Stimulated activated naive CD4-positive, alpha-beta T cell (primary cell): ENCODE data around the gene APPBP2.
A peak's percentile ranks its signal among the peaks of the same experiment; 100 is the strongest.
"Not testable (repeated sequence)": the region's sequence is repeated elsewhere in the genome, so short reads cannot be mapped to it uniquely, and the experiment has no call there.

ENCODE experiments used
- DNase-seq, 6 experiments: peaks; one replicate each; lab custom pipeline; 2025; lab: John Stamatoyannopoulos, UW

Gene APPBP2

GRCh38 chr17:60525685-60526514, at the start of gene APPBP2:
APPBP2 (minus strand) TSS chr17:60526242; CDS start chr17:60525931, 311 bp downstream.
- DNase-seq: peak; percentile 62 to 86 (median 74)

GRCh38 chr17:60573236-60574051, 47.4 kb upstream of the APPBP2 start:
- DNase-seq: no peak

- no peak for DNase-seq
These were observed 39.2 kb upstream of the APPBP2 start for GRCh38 chr17:60565233-60565632.

GRCh38 chr17:60563743-60564142, 37.7 kb upstream of the APPBP2 start:
- no peak for DNase-seq

- no peak for DNase-seq
These were observed 36.4 kb upstream of the APPBP2 start for GRCh38 chr17:60562421-60562820.

GRCh38 chr17:60560860-60561257, 34.8 kb upstream of the APPBP2 start:
- no peak for DNase-seq

- no peak for DNase-seq
These were observed 34.2 kb upstream of the APPBP2 start for GRCh38 chr17:60559995-60560859.

- DNase-seq: no peak
These were observed 33.6 kb upstream of the APPBP2 start for GRCh38 chr17:60559659-60559994.

- DNase-seq: no peak
These were observed 31.8 kb upstream of the APPBP2 start for GRCh38 chr17:60557805-60558204.

- DNase-seq: no peak
These were observed 29.7 kb upstream of the APPBP2 start for GRCh38 chr17:60555786-60556185.

GRCh38 chr17:60554377-60554788, 28.3 kb upstream of the APPBP2 start:
- DNase-seq: no peak

GRCh38 chr17:60552255-60552654, 26.2 kb upstream of the APPBP2 start:
- not testable (repeated sequence) for DNase-seq

- DNase-seq: no peak
These were observed 22.9 kb upstream of the APPBP2 start for GRCh38 chr17:60548990-60549389.

- no peak for DNase-seq
These were observed 19.6 kb upstream of the APPBP2 start for GRCh38 chr17:60545465-60546191.

GRCh38 chr17:60542071-60542470, 16.0 kb upstream of the APPBP2 start:
- DNase-seq: no peak

GRCh38 chr17:60540460-60540859, 14.4 kb upstream of the APPBP2 start:
- no peak for DNase-seq

- DNase-seq: no peak
These were observed 13.8 kb upstream of the APPBP2 start for GRCh38 chr17:60539807-60540206.

GRCh38 chr17:60538726-60539125, 12.7 kb upstream of the APPBP2 start:
- no peak for DNase-seq

GRCh38 chr17:60535382-60536279, 9.6 kb upstream of the APPBP2 start:
- DNase-seq: no peak

- DNase-seq: no peak
These were observed 8.6 kb upstream of the APPBP2 start for GRCh38 chr17:60534613-60535157.
